ENCODE data around the gene HDGFL3.
A peak's percentile ranks its signal among the peaks of the same experiment; 100 is the strongest.

HDGFL3 gene

DNA sequence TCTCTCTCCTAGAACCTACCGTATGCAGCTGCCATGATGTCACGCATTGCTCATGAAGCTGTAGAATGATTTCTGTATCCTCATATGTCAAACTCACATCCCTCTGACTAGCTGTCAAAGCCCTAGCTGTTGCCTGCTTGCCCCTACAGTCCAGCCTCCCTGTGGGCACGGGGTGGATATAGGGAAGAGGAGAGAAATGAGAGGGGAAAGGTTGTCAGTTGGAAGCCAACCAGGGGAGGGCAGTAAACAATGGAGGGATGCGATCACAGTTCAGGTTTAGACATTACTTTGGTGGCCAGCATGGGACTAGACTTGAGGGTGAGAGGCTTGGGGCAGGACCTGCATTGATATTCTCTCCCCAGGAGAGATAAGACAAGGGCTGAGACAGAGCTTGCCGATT is 1.7 kb upstream of the HDGFL3 start:
- TF ChIP-seq, protein P1, sequence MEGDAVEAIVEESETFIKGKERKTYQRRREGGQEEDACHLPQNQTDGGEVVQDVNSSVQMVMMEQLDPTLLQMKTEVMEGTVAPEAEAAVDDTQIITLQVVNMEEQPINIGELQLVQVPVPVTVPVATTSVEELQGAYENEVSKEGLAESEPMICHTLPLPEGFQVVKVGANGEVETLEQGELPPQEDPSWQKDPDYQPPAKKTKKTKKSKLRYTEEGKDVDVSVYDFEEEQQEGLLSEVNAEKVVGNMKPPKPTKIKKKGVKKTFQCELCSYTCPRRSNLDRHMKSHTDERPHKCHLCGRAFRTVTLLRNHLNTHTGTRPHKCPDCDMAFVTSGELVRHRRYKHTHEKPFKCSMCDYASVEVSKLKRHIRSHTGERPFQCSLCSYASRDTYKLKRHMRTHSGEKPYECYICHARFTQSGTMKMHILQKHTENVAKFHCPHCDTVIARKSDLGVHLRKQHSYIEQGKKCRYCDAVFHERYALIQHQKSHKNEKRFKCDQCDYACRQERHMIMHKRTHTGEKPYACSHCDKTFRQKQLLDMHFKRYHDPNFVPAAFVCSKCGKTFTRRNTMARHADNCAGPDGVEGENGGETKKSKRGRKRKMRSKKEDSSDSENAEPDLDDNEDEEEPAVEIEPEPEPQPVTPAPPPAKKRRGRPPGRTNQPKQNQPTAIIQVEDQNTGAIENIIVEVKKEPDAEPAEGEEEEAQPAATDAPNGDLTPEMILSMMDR (IDR thresholded peaks at IDR 0.05; ENCODE audit: low read depth, low read length, missing control alignments): no peak
- H3K36me3 ChIP-seq (replicated peaks): no peaks in the 10 kb centered on the region
- H3K4me3 ChIP-seq (ENCODE audit: low read depth, low read length): no peak overlapping the region
- in situ Hi-C loops (cut with HindIII; ENCODE audit: low pct_ligation_motif_present, low sequenced_read_pairs): no loop called here
- no peaks in the 10 kb centered on the region for H3K27me3 ChIP-seq (replicated peaks)
- DNase-seq: no peak
- no peak overlapping the region for H3K27ac ChIP-seq

DNA sequence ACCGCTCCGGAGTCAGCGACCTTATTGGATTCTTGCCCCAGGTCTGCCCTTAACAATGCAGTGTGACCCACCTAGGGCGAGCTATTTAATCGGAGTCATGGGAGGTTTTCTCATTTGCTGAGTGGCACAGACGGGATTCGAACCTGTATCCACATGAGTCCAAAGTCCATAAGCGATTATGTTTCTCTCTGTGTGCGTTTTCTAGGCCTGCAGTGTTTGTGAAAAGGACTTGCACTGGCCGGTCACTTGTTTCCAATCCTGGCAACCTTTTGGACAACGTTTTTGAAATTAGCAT is 691 bp upstream of the HDGFL3 start:
- TF ChIP-seq, protein P1 (IDR thresholded peaks at IDR 0.05; ENCODE audit: low read depth, low read length, missing control alignments): no peak
- H3K4me3 ChIP-seq (ENCODE audit: low read depth, low read length): peak overlapping the region; percentile 81
- in situ Hi-C loops (cut with HindIII; ENCODE audit: low pct_ligation_motif_present, low sequenced_read_pairs): no loop called here
- DNase-seq: no peak
- no peaks in the 10 kb centered on the region for H3K36me3 ChIP-seq (replicated peaks)
- H3K27ac ChIP-seq: no peak overlapping the region
- H3K27me3 ChIP-seq (replicated peaks): no peaks in the 10 kb centered on the region

DNA sequence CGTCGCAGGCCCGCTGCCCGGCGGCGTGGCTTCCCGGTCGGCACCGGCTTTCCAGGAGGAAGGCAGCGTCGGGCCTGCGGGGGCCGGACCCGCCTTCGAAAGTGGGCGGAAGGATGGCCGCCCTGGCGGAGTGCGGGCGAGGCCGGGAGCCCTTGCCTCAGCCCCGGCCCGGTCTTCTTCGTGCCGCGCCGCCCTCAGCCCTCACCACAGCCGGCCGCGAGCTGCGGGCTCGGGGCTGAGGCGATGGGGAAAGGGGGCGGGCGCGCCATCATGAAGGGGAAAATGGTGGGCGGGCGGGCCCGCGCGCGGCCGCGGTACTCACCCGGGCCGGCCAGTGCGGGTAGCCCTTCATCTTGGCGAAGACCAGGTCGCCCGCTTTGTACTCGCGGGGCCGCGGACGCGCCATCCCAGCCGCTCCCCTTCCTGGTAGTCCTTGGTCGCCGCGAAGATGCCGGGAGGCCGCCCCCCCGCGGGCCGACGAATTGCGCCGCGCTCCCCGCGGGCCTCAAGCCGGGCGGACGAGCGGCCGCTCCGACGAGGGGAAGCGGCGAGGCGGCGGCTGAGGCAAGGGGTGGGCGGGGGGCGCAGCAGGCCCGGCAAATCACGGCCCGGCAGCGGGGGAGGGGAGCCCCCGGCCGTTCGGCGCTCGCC is 489 bp downstream of the HDGFL3 start:
- TF ChIP-seq, protein P1 (IDR thresholded peaks at IDR 0.05; ENCODE audit: low read depth, low read length, missing control alignments): no peak
- Histone ChIP-seq H3K27me3 (replicated peaks) (no peaks in the 10 kb centered on the region), H3K36me3 (replicated peaks) (no peaks in the 10 kb centered on the region), H3K27ac (peak overlapping the region; percentile 72), H3K4me3 (ENCODE audit: low read depth, low read length) (peak overlapping the region; percentile 81)
- in situ Hi-C loops (cut with HindIII; ENCODE audit: low pct_ligation_motif_present, low sequenced_read_pairs): no loop called here
- peak; percentile 9 for DNase-seq

DNA sequence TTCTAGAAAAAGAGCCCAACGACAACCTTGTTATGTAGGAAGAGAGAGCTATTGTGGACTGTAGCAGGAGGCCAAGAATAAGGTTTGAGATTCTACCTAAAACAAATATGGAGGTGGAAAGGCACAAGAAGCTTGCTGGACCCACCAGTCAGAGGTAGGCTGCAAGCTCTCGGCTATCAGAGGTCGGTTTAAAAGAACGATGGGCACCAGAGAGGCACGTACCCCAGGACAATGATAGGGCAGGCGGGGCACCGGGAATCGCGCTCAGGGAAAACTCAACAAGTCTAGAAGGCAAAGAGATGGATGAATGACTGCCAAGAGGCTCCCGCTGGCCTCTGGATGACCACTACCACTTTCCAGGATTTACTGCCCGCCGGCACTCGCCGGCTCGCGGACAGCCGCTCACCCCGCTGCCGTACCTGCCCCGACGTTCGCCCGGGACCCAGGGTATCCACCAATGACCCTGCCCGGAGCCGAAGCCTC is 1.1 kb downstream of the HDGFL3 start:
- Histone ChIP-seq H3K27me3 (replicated peaks) (no peaks in the 10 kb centered on the region), H3K36me3 (replicated peaks) (no peaks in the 10 kb centered on the region), H3K27ac (peak overlapping the region; percentile 72), H3K4me3 (ENCODE audit: low read depth, low read length) (peak overlapping the region; percentile 81)
- DNase-seq: no peak
- in situ Hi-C loops (cut with HindIII; ENCODE audit: low pct_ligation_motif_present, low sequenced_read_pairs): no loop called here
- TF ChIP-seq, protein P1 (IDR thresholded peaks at IDR 0.05; ENCODE audit: low read depth, low read length, missing control alignments): no peak

- H3K4me3 ChIP-seq (ENCODE audit: low read depth, low read length): peak overlapping the region; percentile 81
- peak overlapping the region; percentile 72 for H3K27ac ChIP-seq
- peak; percentile 93 for DNase-seq
- in situ Hi-C loops (cut with HindIII; ENCODE audit: low pct_ligation_motif_present, low sequenced_read_pairs): no loop called here
- H3K36me3 ChIP-seq (replicated peaks): no peaks in the 10 kb centered on the region
- no peaks in the 10 kb centered on the region for H3K27me3 ChIP-seq (replicated peaks)
- TF ChIP-seq, protein P1 (IDR thresholded peaks at IDR 0.05; ENCODE audit: low read depth, low read length, missing control alignments): no peak
Measured at GRCh38 chr15:83205725-83206324, 1.8 kb downstream of the HDGFL3 start.

GRCh38 chr15:83204697-83205096 is 2.9 kb downstream of the HDGFL3 start:
- TF ChIP-seq, protein P1 (IDR thresholded peaks at IDR 0.05; ENCODE audit: low read depth, low read length, missing control alignments): no peak
- Histone ChIP-seq H3K4me3 (ENCODE audit: low read depth, low read length) (no peak overlapping the region), H3K27ac (no peak overlapping the region), H3K27me3 (replicated peaks) (no peaks in the 10 kb centered on the region), H3K36me3 (replicated peaks) (no peaks in the 10 kb centered on the region)
- no peak for DNase-seq
- in situ Hi-C loops (cut with HindIII; ENCODE audit: low pct_ligation_motif_present, low sequenced_read_pairs): no loop called here

All from brain microvascular endothelial cell (primary cell).